Smooth muscle cell of the brain vasculature (primary cell): ENCODE results near the gene SLC38A2.

ENCODE experiments used
- DNase-seq: peaks from one replicate; pipeline ENCODE4 v3.0.0-alpha.2; 2012; ENCODE audit warnings: low read depth, low spot score

Gene SLC38A2

GRCh38 chr12:46395388-46395787 is 22.8 kb upstream of the SLC38A2 start:
- DNase-seq = no peak

GRCh38 chr12:46391630-46392029 is 19.1 kb upstream of the SLC38A2 start:
- peak; percentile 62 for DNase-seq

- no peak for DNase-seq
Observed at GRCh38 chr12:46390881-46391280, 18.3 kb upstream of the SLC38A2 start.

GRCh38 chr12:46390304-46390703 is 17.7 kb upstream of the SLC38A2 start:
- no peak for DNase-seq

- no peak for DNase-seq
Observed at GRCh38 chr12:46389031-46389616, 16.6 kb upstream of the SLC38A2 start.

- DNase-seq = no peak
Observed at GRCh38 chr12:46388427-46389021, 16.0 kb upstream of the SLC38A2 start.

- no peak for DNase-seq
Observed at GRCh38 chr12:46387670-46388069, 15.1 kb upstream of the SLC38A2 start.

GRCh38 chr12:46386877-46387629 is 14.5 kb upstream of the SLC38A2 start:
- no peak for DNase-seq

GRCh38 chr12:46386360-46386867 is 13.8 kb upstream of the SLC38A2 start:
- DNase-seq = no peak

- no peak for DNase-seq
Observed at GRCh38 chr12:46385438-46385837, 12.9 kb upstream of the SLC38A2 start.

- DNase-seq = no peak
Observed at GRCh38 chr12:46384451-46385309, 12.1 kb upstream of the SLC38A2 start.

- DNase-seq = no peak
Observed at GRCh38 chr12:46383654-46384450, 11.3 kb upstream of the SLC38A2 start.

GRCh38 chr12:46382964-46383653 is 10.5 kb upstream of the SLC38A2 start:
- DNase-seq = peak; percentile 95

- no peak for DNase-seq
Observed at GRCh38 chr12:46382408-46382963, 9.9 kb upstream of the SLC38A2 start.

- no peak for DNase-seq
Observed at GRCh38 chr12:46380881-46381280, 8.3 kb upstream of the SLC38A2 start.

GRCh38 chr12:46380022-46380796 is 7.6 kb upstream of the SLC38A2 start:
- no peak for DNase-seq

- DNase-seq = no peak
Observed at GRCh38 chr12:46379352-46379751, 6.8 kb upstream of the SLC38A2 start.

- DNase-seq = no peak
Observed at GRCh38 chr12:46378530-46378929, 6.0 kb upstream of the SLC38A2 start.

GRCh38 chr12:46377678-46378077 is 5.1 kb upstream of the SLC38A2 start:
- no peak for DNase-seq
